ENCODE results near the gene GALNT17.

- TF ChIP-seq CTCF (IDR thresholded peaks at IDR 0.05; ENCODE audit: low read depth, low read length) (no peak), EZH2phosphoT487 (IDR thresholded peaks at IDR 0.05; ENCODE audit: low read depth) (no peak)
Observed at GRCh38 chr7:71706597-71706975, 574.6 kb downstream of the GALNT17 start.
